ENCODE data around the gene SMYD3. TPM values are rescaled to one million over a fixed set of nuclear protein-coding genes. Genes with fewer than 3 reads are reported as not detected.

The SMYD3 gene
- total RNA-seq, 1 donor from 2014 or later: 29.3 TPM

- peak; percentile 59 for TF ChIP-seq CTCF (IDR thresholded peaks at IDR 0.05)
- Mint-ChIP-seq H3K36me3 (ENCODE audit: low read depth) (peaks cover 2% of the 10 kb centered on the region), H3K27me3 (ENCODE audit: low read depth) (no peaks in the 10 kb centered on the region), H3K9me3 (ENCODE audit: low read depth) (no peaks in the 10 kb centered on the region), H3K27ac (ENCODE audit: unreplicated experiment) (peak overlapping the region; percentile 92), H3K4me3 (ENCODE audit: unreplicated experiment) (peak overlapping the region; percentile 49), H3K4me1 (ENCODE audit: low read depth) (peaks cover 30% of the 10 kb centered on the region)
- no peak for DNase-seq (ENCODE audit: low spot score)
Observed at GRCh38 chr1:245986404-245987218, 520.5 kb downstream of the SMYD3 start.

- H3K36me3 Mint-ChIP-seq (ENCODE audit: low read depth): peaks cover 2% of the 10 kb centered on the region
- TF ChIP-seq CTCF (IDR thresholded peaks at IDR 0.05): no peak
- no peak overlapping the region for H3K4me3 Mint-ChIP-seq (ENCODE audit: unreplicated experiment)
- H3K27me3 Mint-ChIP-seq (ENCODE audit: low read depth): no peaks in the 10 kb centered on the region
- DNase-seq (ENCODE audit: low spot score): no peak
- H3K9me3 Mint-ChIP-seq (ENCODE audit: low read depth): no peaks in the 10 kb centered on the region
- H3K4me1 Mint-ChIP-seq (ENCODE audit: low read depth): peaks cover 30% of the 10 kb centered on the region
- no peak overlapping the region for H3K27ac Mint-ChIP-seq (ENCODE audit: unreplicated experiment)
Observed at GRCh38 chr1:245984390-245985155, 522.5 kb downstream of the SMYD3 start.

- no peak overlapping the region for H3K27ac Mint-ChIP-seq (ENCODE audit: unreplicated experiment)
- no peaks in the 10 kb centered on the region for H3K9me3 Mint-ChIP-seq (ENCODE audit: low read depth)
- no peaks in the 10 kb centered on the region for H3K27me3 Mint-ChIP-seq (ENCODE audit: low read depth)
- H3K4me1 Mint-ChIP-seq (ENCODE audit: low read depth): peaks cover 37% of the 10 kb centered on the region
- no peak overlapping the region for H3K4me3 Mint-ChIP-seq (ENCODE audit: unreplicated experiment)
- H3K36me3 Mint-ChIP-seq (ENCODE audit: low read depth): peaks cover 2% of the 10 kb centered on the region
- no peak for DNase-seq (ENCODE audit: low spot score)
- TF ChIP-seq CTCF (IDR thresholded peaks at IDR 0.05): no peak
Observed at GRCh38 chr1:245983294-245983967, 523.6 kb downstream of the SMYD3 start.

- Mint-ChIP-seq H3K4me3 (ENCODE audit: unreplicated experiment) (no peak overlapping the region), H3K36me3 (ENCODE audit: low read depth) (peaks cover 2% of the 10 kb centered on the region), H3K9me3 (ENCODE audit: low read depth) (no peaks in the 10 kb centered on the region), H3K27me3 (ENCODE audit: low read depth) (no peaks in the 10 kb centered on the region), H3K27ac (ENCODE audit: unreplicated experiment) (no peak overlapping the region), H3K4me1 (ENCODE audit: low read depth) (peaks cover 11% of the 10 kb centered on the region)
- TF ChIP-seq CTCF (IDR thresholded peaks at IDR 0.05): no peak
- DNase-seq (ENCODE audit: low spot score): no peak
Observed at GRCh38 chr1:245979589-245979988, 527.5 kb downstream of the SMYD3 start.

GRCh38 chr1:245978915-245979314 is 528.2 kb downstream of the SMYD3 start:
- Mint-ChIP-seq H3K4me1 (ENCODE audit: low read depth) (peaks cover 10% of the 10 kb centered on the region), H3K36me3 (ENCODE audit: low read depth) (no peaks in the 10 kb centered on the region), H3K9me3 (ENCODE audit: low read depth) (no peaks in the 10 kb centered on the region), H3K27ac (ENCODE audit: unreplicated experiment) (no peak overlapping the region), H3K27me3 (ENCODE audit: low read depth) (no peaks in the 10 kb centered on the region), H3K4me3 (ENCODE audit: unreplicated experiment) (no peak overlapping the region)
- no peak for TF ChIP-seq CTCF (IDR thresholded peaks at IDR 0.05)
- no peak for DNase-seq (ENCODE audit: low spot score)
